Right renal cortex interstitium (tissue), 3 donors: ENCODE data around the gene FABP1. TPM values are rescaled to one million over a fixed set of nuclear protein-coding genes. Genes with fewer than 3 reads are reported as not detected.

Source experiments
- DNase-seq, 3 donors: peaks; one replicate each; pipeline ENCODE4 v3.0.0-alpha.2; 2013; ENCODE audit warnings: low read depth in 3 of 3, low spot score in 2 of 3
- polyA plus RNA-seq, 3 donors: library from polyadenylated mRNA; unstranded; fragments of 120-200 nt; gene quantifications; one replicate each; pipeline ENCODE4 v1.2.1, GENCODE V29; 2013; ENCODE audit not compliant: insufficient read length in 3 of 3

The FABP1 gene
- polyA plus RNA-seq, 3 donors, result 28.8 to 34.8 (median 32.5) TPM

GRCh38 chr2:88139203-88139702, 11.4 kb upstream of the FABP1 start:
- DNase-seq, result no peak

GRCh38 chr2:88137833-88138232, 10.0 kb upstream of the FABP1 start:
- DNase-seq, result no peak

- no peak for DNase-seq
These were observed 9.0 kb upstream of the FABP1 start for GRCh38 chr2:88136817-88137216.

GRCh38 chr2:88133875-88134274, 6.0 kb upstream of the FABP1 start:
- DNase-seq, result no peak

GRCh38 chr2:88131999-88132368, 4.1 kb upstream of the FABP1 start:
- DNase-seq, result no peak

GRCh38 chr2:88131201-88131998, 3.5 kb upstream of the FABP1 start:
- no peak for DNase-seq

- DNase-seq, result no peak
These were observed 1.6 kb upstream of the FABP1 start for GRCh38 chr2:88129313-88129959.

GRCh38 chr2:88128654-88129312, 921 bp upstream of the FABP1 start:
- DNase-seq, result no peak

- DNase-seq, result no peak
These were observed 299 bp downstream of the FABP1 start for GRCh38 chr2:88127638-88127887.

GRCh38 chr2:88126772-88127637, 857 bp downstream of the FABP1 start:
- DNase-seq, result no peak

GRCh38 chr2:88125924-88126771, 1.7 kb downstream of the FABP1 start:
- no peak for DNase-seq

- no peak for DNase-seq
These were observed 2.4 kb downstream of the FABP1 start for GRCh38 chr2:88125344-88125923.

- DNase-seq, result no peak
These were observed 3.6 kb downstream of the FABP1 start for GRCh38 chr2:88123975-88124917.

GRCh38 chr2:88123164-88123974, 4.5 kb downstream of the FABP1 start:
- no peak for DNase-seq

GRCh38 chr2:88122141-88122884, 5.5 kb downstream of the FABP1 start:
- DNase-seq, result no peak

- DNase-seq, result no peak
These were observed 6.2 kb downstream of the FABP1 start for GRCh38 chr2:88121678-88122077.

GRCh38 chr2:88117973-88118372, 9.9 kb downstream of the FABP1 start:
- DNase-seq, result no peak
